WTC11 (cell line): ENCODE data around the gene CZIB. TPM values are rescaled to one million over a fixed set of nuclear protein-coding genes. Genes with fewer than 3 reads are reported as not detected.

Experiments used
- ATAC-seq: fragments of 200-7000 bp; cut with Tn5 transposase; 2 replicates; pipeline ENCODE4 v1.10.0; 2021; ENCODE audit warnings: mild to moderate bottlenecking, moderate library complexity
- CTCF ChIA-PET: fragments of 300-600 bp; sonication (Branson Sonifier 250); formaldehyde crosslinking; loops from one replicate; lab custom pipeline; 2021; ENCODE audit warnings: antibody characterized with exemption; lab: Charles Lee
- POLR2A ChIA-PET: fragments of 350-600 bp; sonication (Branson Sonifier 250); formaldehyde crosslinking; loops from one replicate; lab custom pipeline; 2021; ENCODE audit warnings: antibody characterized with exemption; lab: Charles Lee
- DNase-seq: peaks from one replicate; pipeline ENCODE4 v3.0.0; 2021; ENCODE audit warnings: low spot score
- H3K27ac Mint-ChIP-seq: 2 replicates; pipeline ENCODE4 v1.8.0; 2021; ENCODE audit warnings: mixed read lengths
- H3K27me3 Mint-ChIP-seq: 2 replicates; pipeline ENCODE4 v1.8.0; 2021; ENCODE audit warnings: low read depth, mild to moderate bottlenecking, moderate library complexity, mixed read lengths
- H3K36me3 Mint-ChIP-seq: 2 replicates; pipeline ENCODE4 v1.8.0; 2021; ENCODE audit warnings: mixed read lengths
- H3K4me1 Mint-ChIP-seq: 2 replicates; pipeline ENCODE4 v1.8.0; 2022; ENCODE audit warnings: mixed read lengths
- H3K4me3 Mint-ChIP-seq: 2 replicates; pipeline ENCODE4 v1.8.0; 2021; ENCODE audit warnings: mild to moderate bottlenecking, moderate library complexity, mixed read lengths
- H3K9me3 Mint-ChIP-seq: 2 replicates; pipeline ENCODE4 v1.8.0; 2021; ENCODE audit warnings: mixed read lengths
- CBFB ChIP-seq: sonication (generic); formaldehyde crosslinking; IDR thresholded peaks from 2 replicates; pipeline ENCODE4 v1.8.1; 2022; ENCODE audit warnings: mild to moderate bottlenecking, low read depth, missing genetic modification reagents
- FOXK1 ChIP-seq: sonication (generic); formaldehyde crosslinking; IDR thresholded peaks from 2 replicates; pipeline ENCODE4 v1.8.0; 2022; ENCODE audit warnings: mild to moderate bottlenecking, moderate library complexity, missing genetic modification reagents
- MXD4 ChIP-seq: fragments of 250-450 bp; sonication (Bioruptor Pico); IDR thresholded peaks from 2 replicates; pipeline ENCODE4 v1.8.0; 2021; ENCODE audit warnings: mild to moderate bottlenecking, moderate library complexity, borderline replicate concordance
- NFYB ChIP-seq: sonication (generic); formaldehyde crosslinking; conservative IDR thresholded peaks from 2 replicates; pipeline ENCODE4 v1.8.0; 2022; ENCODE audit warnings: low read depth, missing genetic modification reagents
- NR1H2 ChIP-seq: sonication (generic); formaldehyde crosslinking; IDR thresholded peaks from 2 replicates; pipeline ENCODE4 v1.9.0; 2021; ENCODE audit warnings: mild to moderate bottlenecking, moderate library complexity, missing genetic modification reagents
- NR2C2 ChIP-seq: sonication (generic); formaldehyde crosslinking; IDR thresholded peaks from 2 replicates; pipeline ENCODE4 v1.8.0; 2022; ENCODE audit warnings: mild to moderate bottlenecking, missing genetic modification reagents
- RORB ChIP-seq: fragments of 250-450 bp; sonication (Bioruptor Pico); IDR thresholded peaks from 2 replicates; pipeline ENCODE4 v1.9.0; 2021; ENCODE audit warnings: mild to moderate bottlenecking
- SMAD3 ChIP-seq: sonication (generic); formaldehyde crosslinking; IDR thresholded peaks from 2 replicates; pipeline ENCODE4 v1.8.0; 2022; ENCODE audit warnings: missing genetic modification reagents, mild to moderate bottlenecking, borderline replicate concordance
- SMAD4 ChIP-seq: sonication (generic); formaldehyde crosslinking; IDR thresholded peaks from 2 replicates; pipeline ENCODE4 v1.8.0; 2022; ENCODE audit warnings: mild to moderate bottlenecking, missing genetic modification reagents
- SOX15 ChIP-seq: fragments of 250-450 bp; sonication (Bioruptor Pico); IDR thresholded peaks from 2 replicates; pipeline ENCODE4 v1.9.0; 2021; ENCODE audit warnings: mild to moderate bottlenecking
- SP1 ChIP-seq: sonication (generic); formaldehyde crosslinking; conservative IDR thresholded peaks from 2 replicates; pipeline ENCODE4 v1.8.1; 2022; ENCODE audit warnings: missing genetic modification reagents
- TP53 ChIP-seq: sonication (generic); formaldehyde crosslinking; IDR thresholded peaks from 2 replicates; pipeline ENCODE4 v1.8.1; 2023; ENCODE audit warnings: mild to moderate bottlenecking, missing genetic modification reagents
- ZNF396 ChIP-seq: fragments of 250-450 bp; sonication (Bioruptor Pico); IDR thresholded peaks from 2 replicates; pipeline ENCODE4 v1.8.0; 2021; ENCODE audit warnings: mild to moderate bottlenecking, moderate library complexity, borderline replicate concordance
- total RNA-seq: library from RNA; stranded (reverse); gene quantifications from 3 replicates; pipeline ENCODE4 v1.2.3, GENCODE V29; 2021
- TF ChIP-seq, protein P1 (sequence below): sonication (generic); formaldehyde crosslinking; IDR thresholded peaks from 2 replicates; pipeline ENCODE4 v1.8.0; 2022; ENCODE audit warnings: mild to moderate bottlenecking, missing genetic modification reagents
- TF ChIP-seq, protein P2 (sequence below): sonication (generic); formaldehyde crosslinking; IDR thresholded peaks from 2 replicates; pipeline ENCODE4 v1.8.1; 2022; ENCODE audit warnings: low read depth, missing genetic modification reagents, borderline replicate concordance
- TF ChIP-seq, protein P3 (sequence below): sonication (generic); formaldehyde crosslinking; IDR thresholded peaks from 2 replicates; pipeline ENCODE4 v1.8.0; 2023; ENCODE audit warnings: missing genetic modification reagents, mild to moderate bottlenecking, borderline replicate concordance
- TF ChIP-seq, protein P4 (sequence below): sonication (generic); formaldehyde crosslinking; IDR thresholded peaks from 2 replicates; pipeline ENCODE4 v1.8.1; 2023; ENCODE audit warnings: mild to moderate bottlenecking, missing genetic modification reagents, moderate library complexity
- TF ChIP-seq, protein P5 (sequence below): fragments of 250-450 bp; sonication (Bioruptor Pico); conservative IDR thresholded peaks from 2 replicates; pipeline ENCODE4 v1.9.0; 2021; ENCODE audit warnings: mild to moderate bottlenecking
- TF ChIP-seq, protein P6 (sequence below): sonication (generic); formaldehyde crosslinking; IDR thresholded peaks from 2 replicates; pipeline ENCODE4 v1.8.1; 2022; ENCODE audit warnings: low read depth, mild to moderate bottlenecking, moderate library complexity, missing genetic modification reagents, borderline replicate concordance

The CZIB gene
- total RNA-seq, 1 experiment from 2014 or later = 41.6 TPM

DNA sequence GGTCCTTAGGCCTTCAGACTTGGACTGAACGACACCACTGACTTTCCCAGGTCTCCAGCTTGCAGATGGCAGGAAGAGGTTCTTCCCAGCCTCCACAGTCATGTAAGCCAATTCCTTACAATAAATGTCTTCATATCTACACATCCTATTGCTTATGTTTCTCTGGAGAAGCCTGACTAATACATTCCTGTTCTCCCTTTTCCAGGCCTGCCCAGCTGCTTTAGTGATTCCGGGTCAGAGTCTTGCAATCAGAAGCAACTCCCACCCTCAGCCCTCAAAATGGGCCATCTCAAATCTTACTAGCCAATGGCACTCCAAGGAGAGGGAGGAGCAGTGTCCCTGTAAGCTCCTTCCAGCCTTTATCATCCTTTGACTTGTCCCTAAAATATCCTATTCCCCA, 40.2 kb downstream of the CZIB start (continued):
- TF ChIP-seq, protein P1, sequence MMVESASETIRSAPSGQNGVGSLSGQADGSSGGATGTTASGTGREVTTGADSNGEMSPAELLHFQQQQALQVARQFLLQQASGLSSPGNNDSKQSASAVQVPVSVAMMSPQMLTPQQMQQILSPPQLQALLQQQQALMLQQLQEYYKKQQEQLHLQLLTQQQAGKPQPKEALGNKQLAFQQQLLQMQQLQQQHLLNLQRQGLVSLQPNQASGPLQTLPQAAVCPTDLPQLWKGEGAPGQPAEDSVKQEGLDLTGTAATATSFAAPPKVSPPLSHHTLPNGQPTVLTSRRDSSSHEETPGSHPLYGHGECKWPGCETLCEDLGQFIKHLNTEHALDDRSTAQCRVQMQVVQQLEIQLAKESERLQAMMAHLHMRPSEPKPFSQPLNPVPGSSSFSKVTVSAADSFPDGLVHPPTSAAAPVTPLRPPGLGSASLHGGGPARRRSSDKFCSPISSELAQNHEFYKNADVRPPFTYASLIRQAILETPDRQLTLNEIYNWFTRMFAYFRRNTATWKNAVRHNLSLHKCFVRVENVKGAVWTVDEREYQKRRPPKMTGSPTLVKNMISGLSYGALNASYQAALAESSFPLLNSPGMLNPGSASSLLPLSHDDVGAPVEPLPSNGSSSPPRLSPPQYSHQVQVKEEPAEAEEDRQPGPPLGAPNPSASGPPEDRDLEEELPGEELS (CRISPR knock-in tag) = no peak
- TF ChIP-seq, protein P2, sequence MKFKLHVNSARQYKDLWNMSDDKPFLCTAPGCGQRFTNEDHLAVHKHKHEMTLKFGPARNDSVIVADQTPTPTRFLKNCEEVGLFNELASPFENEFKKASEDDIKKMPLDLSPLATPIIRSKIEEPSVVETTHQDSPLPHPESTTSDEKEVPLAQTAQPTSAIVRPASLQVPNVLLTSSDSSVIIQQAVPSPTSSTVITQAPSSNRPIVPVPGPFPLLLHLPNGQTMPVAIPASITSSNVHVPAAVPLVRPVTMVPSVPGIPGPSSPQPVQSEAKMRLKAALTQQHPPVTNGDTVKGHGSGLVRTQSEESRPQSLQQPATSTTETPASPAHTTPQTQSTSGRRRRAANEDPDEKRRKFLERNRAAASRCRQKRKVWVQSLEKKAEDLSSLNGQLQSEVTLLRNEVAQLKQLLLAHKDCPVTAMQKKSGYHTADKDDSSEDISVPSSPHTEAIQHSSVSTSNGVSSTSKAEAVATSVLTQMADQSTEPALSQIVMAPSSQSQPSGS (CRISPR knock-in tag) = no peak

DNA sequence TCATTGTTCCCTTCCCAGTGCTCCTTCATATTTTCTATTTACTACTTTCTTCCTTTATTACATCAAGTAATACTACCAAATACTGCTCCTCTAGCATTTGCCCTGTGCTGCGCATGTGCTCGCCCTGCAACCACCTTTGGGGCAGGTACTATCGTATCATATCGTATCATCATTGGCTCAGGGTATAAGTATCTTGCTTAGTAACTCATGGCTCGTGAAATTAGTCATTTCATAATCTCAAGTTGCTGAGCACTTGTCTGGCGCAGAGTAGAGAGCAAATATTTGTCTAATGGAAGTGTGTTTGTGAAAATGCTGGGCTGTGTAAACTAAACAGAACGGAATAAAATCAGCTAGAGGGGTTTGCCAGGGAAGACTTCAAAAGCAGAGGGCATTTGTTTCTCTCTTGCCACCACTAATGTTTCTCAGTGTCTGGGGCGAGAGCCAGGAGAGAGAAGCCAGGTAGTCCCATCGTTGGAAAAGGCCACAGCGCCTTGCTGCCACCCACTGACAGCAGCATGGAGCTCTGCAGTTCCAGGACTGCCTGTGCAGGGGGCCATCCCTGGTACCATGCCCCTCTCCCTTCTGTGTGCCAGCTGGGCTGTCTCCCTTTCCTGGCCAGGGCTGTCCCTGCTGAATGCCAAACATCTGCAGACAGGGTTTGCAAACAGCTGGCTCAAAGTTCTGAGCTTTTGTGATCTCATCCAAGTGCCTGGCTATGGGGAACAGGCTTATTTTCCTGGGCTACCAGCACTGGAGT, 43.8 kb downstream of the CZIB start:
- POLR2A ChIA-PET = no interaction called here
- no peak overlapping the region for H3K4me3 Mint-ChIP-seq
- peaks cover 31% of the 10 kb centered on the region for H3K4me1 Mint-ChIP-seq
- peaks cover 20% of the 10 kb centered on the region; the same call in 1 of the 2 replicates for H3K27me3 Mint-ChIP-seq
- CTCF ChIA-PET = interaction anchor here (1.1 kb wide), 2 partner anchors 14 to 39 kb away, joined by 3 to 4 read pairs; no protein-coding TSS in a partner anchor
- no peak for TF ChIP-seq SOX15 (CRISPR knock-in tag)
- TF ChIP-seq NR2C2 (CRISPR knock-in tag) = no peak
- no peak for TF ChIP-seq NR1H2 (CRISPR knock-in tag)
- no peak for TF ChIP-seq CBFB
- TF ChIP-seq SP1 = no peak
- no peak for TF ChIP-seq RORB (CRISPR knock-in tag)
- TF ChIP-seq TP53 = no peak
- no peak for TF ChIP-seq SMAD3 (CRISPR knock-in tag)
- no peak for TF ChIP-seq NFYB (CRISPR knock-in tag)
- no peak for TF ChIP-seq ZNF396
- TF ChIP-seq, protein P3, sequence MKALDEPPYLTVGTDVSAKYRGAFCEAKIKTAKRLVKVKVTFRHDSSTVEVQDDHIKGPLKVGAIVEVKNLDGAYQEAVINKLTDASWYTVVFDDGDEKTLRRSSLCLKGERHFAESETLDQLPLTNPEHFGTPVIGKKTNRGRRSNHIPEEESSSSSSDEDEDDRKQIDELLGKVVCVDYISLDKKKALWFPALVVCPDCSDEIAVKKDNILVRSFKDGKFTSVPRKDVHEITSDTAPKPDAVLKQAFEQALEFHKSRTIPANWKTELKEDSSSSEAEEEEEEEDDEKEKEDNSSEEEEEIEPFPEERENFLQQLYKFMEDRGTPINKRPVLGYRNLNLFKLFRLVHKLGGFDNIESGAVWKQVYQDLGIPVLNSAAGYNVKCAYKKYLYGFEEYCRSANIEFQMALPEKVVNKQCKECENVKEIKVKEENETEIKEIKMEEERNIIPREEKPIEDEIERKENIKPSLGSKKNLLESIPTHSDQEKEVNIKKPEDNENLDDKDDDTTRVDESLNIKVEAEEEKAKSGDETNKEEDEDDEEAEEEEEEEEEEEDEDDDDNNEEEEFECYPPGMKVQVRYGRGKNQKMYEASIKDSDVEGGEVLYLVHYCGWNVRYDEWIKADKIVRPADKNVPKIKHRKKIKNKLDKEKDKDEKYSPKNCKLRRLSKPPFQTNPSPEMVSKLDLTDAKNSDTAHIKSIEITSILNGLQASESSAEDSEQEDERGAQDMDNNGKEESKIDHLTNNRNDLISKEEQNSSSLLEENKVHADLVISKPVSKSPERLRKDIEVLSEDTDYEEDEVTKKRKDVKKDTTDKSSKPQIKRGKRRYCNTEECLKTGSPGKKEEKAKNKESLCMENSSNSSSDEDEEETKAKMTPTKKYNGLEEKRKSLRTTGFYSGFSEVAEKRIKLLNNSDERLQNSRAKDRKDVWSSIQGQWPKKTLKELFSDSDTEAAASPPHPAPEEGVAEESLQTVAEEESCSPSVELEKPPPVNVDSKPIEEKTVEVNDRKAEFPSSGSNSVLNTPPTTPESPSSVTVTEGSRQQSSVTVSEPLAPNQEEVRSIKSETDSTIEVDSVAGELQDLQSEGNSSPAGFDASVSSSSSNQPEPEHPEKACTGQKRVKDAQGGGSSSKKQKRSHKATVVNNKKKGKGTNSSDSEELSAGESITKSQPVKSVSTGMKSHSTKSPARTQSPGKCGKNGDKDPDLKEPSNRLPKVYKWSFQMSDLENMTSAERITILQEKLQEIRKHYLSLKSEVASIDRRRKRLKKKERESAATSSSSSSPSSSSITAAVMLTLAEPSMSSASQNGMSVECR (CRISPR knock-in tag) = no peak
- no peak for TF ChIP-seq SMAD4 (CRISPR knock-in tag)
- TF ChIP-seq, all 79 proteins: peak for 0
- Mint-ChIP-seq H3K27ac (no peak overlapping the region), H3K36me3 (no peaks in the 10 kb centered on the region), H3K9me3 (no peaks in the 10 kb centered on the region)
- no peak for DNase-seq
- ATAC-seq = no peak

DNA sequence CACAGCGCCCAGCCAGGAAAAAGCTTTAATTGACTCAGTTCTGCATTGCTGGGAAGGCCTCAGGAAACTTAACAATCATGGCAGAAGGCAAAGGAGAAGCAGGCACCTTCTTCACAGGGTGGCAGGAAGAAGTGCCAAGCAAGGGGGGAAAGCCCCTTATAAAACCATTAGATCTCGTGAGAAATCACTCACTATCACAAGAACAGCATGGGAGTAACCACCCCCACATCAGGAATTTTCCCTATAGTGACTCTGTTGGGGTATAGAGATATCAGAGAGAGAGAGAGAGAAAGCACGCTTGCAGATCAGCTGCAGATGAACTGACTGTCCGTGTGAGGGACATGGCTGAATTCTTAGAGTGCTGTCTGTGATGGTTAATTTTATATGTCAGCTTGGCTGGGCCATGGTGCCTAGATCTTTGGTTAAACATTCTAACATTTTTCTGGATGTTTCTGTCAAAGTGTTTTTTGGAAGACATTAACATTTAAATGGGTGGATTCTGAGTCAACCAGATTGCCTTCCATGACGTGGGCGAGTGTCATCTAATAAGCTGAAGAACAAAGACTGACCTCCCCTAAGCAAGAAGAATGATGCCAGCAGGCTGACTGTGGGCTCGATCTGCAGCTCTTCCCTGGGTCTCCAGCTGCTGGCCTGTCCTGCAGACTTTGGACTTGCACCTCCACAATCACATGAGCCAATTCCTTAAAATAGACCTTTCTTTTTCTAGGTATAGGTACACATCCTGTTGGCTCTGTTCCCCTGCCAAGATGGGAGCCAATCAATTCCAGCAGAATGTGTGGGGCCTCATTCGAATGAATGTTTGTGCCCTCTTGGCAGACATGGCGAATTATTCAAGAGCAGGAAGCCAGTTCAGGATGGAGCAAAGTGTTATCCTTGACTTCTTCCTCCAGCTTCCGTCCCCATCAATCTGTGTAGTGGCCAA, 45.2 kb downstream of the CZIB start:
- Mint-ChIP-seq H3K27ac (no peak overlapping the region), H3K27me3 (peaks cover 11% of the 10 kb centered on the region; the same call in 1 of the 2 replicates), H3K4me1 (peaks cover 31% of the 10 kb centered on the region), H3K9me3 (no peaks in the 10 kb centered on the region), H3K4me3 (no peak overlapping the region), H3K36me3 (no peaks in the 10 kb centered on the region)
- DNase-seq (no peak), ATAC-seq (no peak)
- ChIA-PET CTCF (interaction anchor here (1.1 kb wide), 1 partner anchor 11 kb away, joined by 3 read pairs; no protein-coding TSS in a partner anchor), POLR2A (no interaction called here)
- TF ChIP-seq FOXK1 (CRISPR knock-in tag) (no peak), MXD4 (no peak)
- TF ChIP-seq, protein P4, sequence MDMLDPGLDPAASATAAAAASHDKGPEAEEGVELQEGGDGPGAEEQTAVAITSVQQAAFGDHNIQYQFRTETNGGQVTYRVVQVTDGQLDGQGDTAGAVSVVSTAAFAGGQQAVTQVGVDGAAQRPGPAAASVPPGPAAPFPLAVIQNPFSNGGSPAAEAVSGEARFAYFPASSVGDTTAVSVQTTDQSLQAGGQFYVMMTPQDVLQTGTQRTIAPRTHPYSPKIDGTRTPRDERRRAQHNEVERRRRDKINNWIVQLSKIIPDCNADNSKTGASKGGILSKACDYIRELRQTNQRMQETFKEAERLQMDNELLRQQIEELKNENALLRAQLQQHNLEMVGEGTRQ (CRISPR knock-in tag) = no peak
- TF ChIP-seq, protein P5, sequence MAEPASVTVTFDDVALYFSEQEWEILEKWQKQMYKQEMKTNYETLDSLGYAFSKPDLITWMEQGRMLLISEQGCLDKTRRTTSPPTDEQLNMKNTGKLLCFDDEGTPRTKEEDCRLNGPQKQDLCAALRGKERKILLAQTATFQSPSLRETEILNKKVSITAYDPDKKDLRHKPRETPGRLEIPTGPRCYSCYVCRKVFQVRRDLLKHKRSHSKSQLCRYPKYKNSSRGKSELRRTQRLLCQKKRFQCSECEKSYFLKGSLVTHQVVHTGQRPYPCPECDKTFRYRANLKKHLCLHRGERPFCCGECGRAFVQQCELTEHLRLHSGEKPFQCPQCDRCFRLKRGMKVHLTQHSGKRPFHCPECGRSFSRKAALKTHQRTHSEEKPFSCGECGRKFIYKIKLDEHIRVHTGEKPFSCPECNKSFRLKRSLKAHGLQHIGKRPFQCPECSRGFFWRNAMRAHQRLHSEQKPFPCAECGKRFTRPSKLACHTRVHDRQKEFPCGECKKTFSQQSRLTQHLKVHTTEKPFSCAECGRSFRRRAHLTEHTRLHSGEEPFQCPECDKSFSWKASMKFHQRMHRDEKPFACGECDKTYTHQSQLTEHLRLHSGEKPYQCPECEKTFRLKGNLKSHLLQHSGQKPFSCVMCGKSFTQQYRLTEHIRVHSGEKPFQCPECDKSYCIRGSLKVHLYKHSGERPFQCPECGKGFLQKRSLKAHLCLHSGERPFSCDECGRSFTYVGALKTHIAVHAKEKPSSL (CRISPR knock-in tag) = no peak
- TF ChIP-seq, protein P6, sequence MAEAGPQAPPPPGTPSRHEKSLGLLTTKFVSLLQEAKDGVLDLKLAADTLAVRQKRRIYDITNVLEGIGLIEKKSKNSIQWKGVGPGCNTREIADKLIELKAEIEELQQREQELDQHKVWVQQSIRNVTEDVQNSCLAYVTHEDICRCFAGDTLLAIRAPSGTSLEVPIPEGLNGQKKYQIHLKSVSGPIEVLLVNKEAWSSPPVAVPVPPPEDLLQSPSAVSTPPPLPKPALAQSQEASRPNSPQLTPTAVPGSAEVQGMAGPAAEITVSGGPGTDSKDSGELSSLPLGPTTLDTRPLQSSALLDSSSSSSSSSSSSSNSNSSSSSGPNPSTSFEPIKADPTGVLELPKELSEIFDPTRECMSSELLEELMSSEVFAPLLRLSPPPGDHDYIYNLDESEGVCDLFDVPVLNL = no peak
